ENCODE results near the gene CBFB. TPM values are rescaled to one million over a fixed set of nuclear protein-coding genes. Genes with fewer than 3 reads are reported as not detected.

CBFB gene
- total and polyA plus RNA-seq, 2 of the 13 experiments (the other 11 are each of a cell fraction or from before 2014, with no cell fraction given) = 22.1 to 70.8 TPM

DNA sequence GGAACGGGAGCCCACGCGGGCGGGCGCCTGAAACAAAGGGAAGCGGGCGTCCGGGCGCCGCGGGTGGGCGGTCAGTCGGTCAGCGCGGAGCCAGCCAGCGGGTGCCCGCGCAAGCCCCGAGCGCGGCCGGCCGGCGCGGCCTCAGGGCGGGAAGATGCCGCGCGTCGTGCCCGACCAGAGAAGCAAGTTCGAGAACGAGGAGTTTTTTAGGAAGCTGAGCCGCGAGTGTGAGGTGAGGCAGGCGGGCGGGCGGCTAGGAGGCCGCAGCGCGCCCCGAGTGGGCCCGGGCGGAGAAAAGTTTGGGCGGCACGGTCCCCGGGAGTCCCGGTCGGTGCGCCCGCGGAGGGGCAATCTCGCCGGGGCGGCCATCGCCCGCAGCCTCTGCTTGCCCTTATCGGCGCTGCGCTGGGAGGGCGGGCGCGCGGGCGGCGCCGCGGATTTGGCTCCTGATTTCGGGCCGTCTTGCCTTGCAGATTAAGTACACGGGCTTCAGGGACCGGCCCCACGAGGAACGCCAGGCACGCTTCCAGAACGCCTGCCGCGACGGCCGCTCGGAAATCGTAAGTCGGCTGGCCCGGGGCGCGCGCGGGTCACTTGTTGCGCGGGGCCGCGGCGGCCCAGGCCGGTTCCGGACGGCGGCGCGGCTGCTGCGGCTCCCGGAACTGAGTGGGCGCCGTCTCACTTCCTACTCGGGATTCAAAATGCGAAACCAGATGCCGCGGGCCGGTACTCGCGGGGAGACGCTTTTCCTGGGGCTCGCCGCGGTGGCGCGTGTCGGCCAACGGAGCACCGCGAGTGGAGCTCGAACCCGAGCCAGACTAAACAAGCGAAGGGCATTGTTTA is 526 bp downstream of the CBFB start (continued):
- TF ChIP-seq, protein P1, sequence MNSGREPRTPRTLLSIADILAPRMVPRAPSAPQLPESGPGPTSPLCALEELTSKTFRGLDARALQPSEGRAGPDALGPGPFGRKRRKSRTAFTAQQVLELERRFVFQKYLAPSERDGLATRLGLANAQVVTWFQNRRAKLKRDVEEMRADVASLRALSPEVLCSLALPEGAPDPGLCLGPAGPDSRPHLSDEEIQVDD (CRISPR knock-in tag; IDR thresholded peaks at IDR 0.05; ENCODE audit: borderline replicate concordance) = 0 out of 2 replicates have a peak, but pooled peaks have one; percentile 34
- TF ChIP-seq ZNF468 (CRISPR knock-in tag; IDR thresholded peaks at IDR 0.05) = no peak
- peak; percentile 54; the same call in 1 of the 2 replicates for TF ChIP-seq ZNF776 (CRISPR knock-in tag; IDR thresholded peaks at IDR 0.05)
- TF ChIP-seq FOXM1 (CRISPR knock-in tag; IDR thresholded peaks at IDR 0.05) = 0 out of 2 replicates have a peak, but pooled peaks have one; percentile 16
- peak; percentile 21; the same call in 1 of the 2 replicates for TF ChIP-seq ZNF761 (CRISPR knock-in tag; conservative IDR thresholded peaks at IDR 0.05)

GRCh38 chr16:67030221-67030962 is 1.4 kb downstream of the CBFB start:
- Histone ChIP-seq H3K4me2 (ENCODE audit: low read depth, low read length) (peak overlapping the region; percentile 83), H3K27me3 (ENCODE audit: control insufficient read depth in 1 of 2, insufficient read depth in 2 of 2, low read length in 2 of 2) (no peaks in the 10 kb centered on the region; a peak in 1 of 5 replicates), H4K20me1 (ENCODE audit: insufficient read depth, low read length) (no peaks in the 10 kb centered on the region; the same call in 1 of the 2 replicates), H3K4me3 (replicated peaks in 1 of 3; ENCODE audit: insufficient read depth in 1 of 3, low read depth in 2 of 3, low read length in 3 of 3) (peak overlapping the region; percentile 87 to 96 (median 96)), H2AFZ (ENCODE audit: low read length) (no peak overlapping the region), H3K9me3 (ENCODE audit: low read length) (no peaks in the 10 kb centered on the region), H3K27ac (ENCODE audit: extremely low read length, insufficient read depth, low read length) (peak overlapping the region; percentile 82), H3K9ac (ENCODE audit: insufficient read depth, low read depth, low read length) (peak overlapping the region; percentile 94), H3K79me2 (ENCODE audit: insufficient read depth, low read length) (peaks cover 66% of the 10 kb centered on the region), H3K36me3 (replicated peaks in 1 of 2; ENCODE audit: control insufficient read depth in 1 of 2, insufficient read depth in 2 of 2, low read length in 2 of 2) (peaks cover 0 to 3% of the 10 kb centered on the region in 2 experiments; a peak in 1 of 5 replicates), H3K4me1 (ENCODE audit: insufficient read depth, low read length) (peaks cover 76% of the 10 kb centered on the region)
- CTCF ChIA-PET (ENCODE audit: low intra/inter-chr PET ratio, low total read pairs) = no interaction called here
- FAIRE-seq = no peak
- 7% methylated on average over 18 of the region's 18 CpGs for WGBS (ENCODE audit: low lambda C conversion rate)
- DNase-seq (ENCODE audit: low spot score) = no peak
- intact Hi-C loops (cut with micrococcal nuclease; ENCODE audit: unreplicated experiment) (no loop called here), in situ Hi-C loops (cut with HindIII; ENCODE audit: extremely low pct_ligation_motif_present, low pct_unique_long_range_greater_than_20kb) (no loop called here)
- ATAC-seq = peak; percentile 12; the same call in 1 of the 3 replicates
- TSS peak; percentile 35 for BruUV-seq (replicated peaks)
- POLR2A ChIA-PET = interaction anchor here (0.8 to 1.9 kb wide), 5 partner anchors 10 to 81 kb away, joined by 3 to 8 read pairs (median 5); no protein-coding TSS in a partner anchor
- TF ChIP-seq CENPX (CRISPR knock-in tag; IDR thresholded peaks at IDR 0.05) (no peak), ZFP90 (CRISPR knock-in tag; IDR thresholded peaks at IDR 0.05; ENCODE audit: borderline replicate concordance) (peak; percentile 16; the same call in 1 of the 2 replicates), ZBTB21 (CRISPR knock-in tag; IDR thresholded peaks at IDR 0.05) (no peak), TIGD3 (CRISPR knock-in tag; IDR thresholded peaks at IDR 0.05; ENCODE audit: borderline replicate concordance) (no peak), ZNF337 (CRISPR knock-in tag; IDR thresholded peaks at IDR 0.05; ENCODE audit: borderline replicate concordance, low read depth) (no peak), ZSCAN30 (CRISPR knock-in tag; IDR thresholded peaks at IDR 0.05) (no peak), TEAD3 (CRISPR knock-in tag; optimal IDR thresholded peaks at IDR 0.05; ENCODE audit: borderline replicate concordance) (peak; percentile 18), POLR2AphosphoS2 (IDR thresholded peaks at IDR 0.05; ENCODE audit: low read depth, low read length) (no peak), CCDC6 (CRISPR knock-in tag; IDR thresholded peaks at IDR 0.05) (no peak)
- TF ChIP-seq, protein P2, sequence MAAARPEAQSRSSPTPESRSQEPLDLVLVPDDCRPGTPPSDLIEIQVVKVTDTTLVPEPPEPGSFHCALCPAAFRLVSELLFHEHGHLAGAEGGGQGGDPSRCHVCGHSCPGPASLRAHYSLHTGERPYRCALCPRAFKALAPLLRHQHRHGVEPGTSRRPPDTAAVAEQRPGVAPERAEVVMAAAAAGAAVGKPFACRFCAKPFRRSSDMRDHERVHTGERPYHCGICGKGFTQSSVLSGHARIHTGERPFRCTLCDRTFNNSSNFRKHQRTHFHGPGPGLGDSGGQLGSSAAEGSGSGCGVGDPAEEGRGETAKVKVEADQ (CRISPR knock-in tag; IDR thresholded peaks at IDR 0.05; ENCODE audit: borderline replicate concordance) = no peak
